Measurements from ENCODE around the gene PRDX6. TPM values are rescaled to one million over a fixed set of nuclear protein-coding genes. Genes with fewer than 3 reads are reported as not detected.
A peak's percentile ranks its signal among the peaks of the same experiment; 100 is the strongest.

The PRDX6 gene
- total RNA-seq, 2 donors from 2014 or later: 483 to 623 TPM

DNA sequence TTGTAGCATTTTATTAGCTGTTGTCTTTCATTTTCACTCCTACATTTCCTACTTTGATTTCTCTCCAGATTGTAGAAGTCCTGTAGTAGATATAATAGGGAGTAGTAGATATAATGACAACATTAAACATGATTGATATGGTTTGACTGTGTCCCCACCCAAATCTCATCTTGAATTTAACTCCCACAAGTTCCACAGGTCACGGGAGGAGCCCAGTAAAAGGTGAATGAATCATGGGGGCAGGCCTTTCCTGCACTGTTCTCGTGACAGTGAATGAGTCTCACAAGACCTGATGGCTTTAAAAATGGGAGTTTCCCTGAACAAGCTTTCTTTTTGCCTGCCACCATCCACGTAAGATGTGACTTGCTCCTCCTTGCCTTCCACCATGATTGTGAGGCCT, 7.5 kb upstream of the PRDX6 start:
- Histone ChIP-seq H3K36me3 (ENCODE audit: control insufficient read depth, insufficient read depth, low read length) (peaks cover 51% of the 10 kb centered on the region), H3K4me3 (ENCODE audit: low read length) (peak overlapping the region; percentile 5), H3K9me3 (ENCODE audit: control insufficient read depth, low read length) (peaks cover 80% of the 10 kb centered on the region), H3K27me3 (ENCODE audit: control insufficient read depth, insufficient read depth, low read length, poor library complexity, severe bottlenecking) (no peaks in the 10 kb centered on the region), H3K9ac (ENCODE audit: extremely low read depth, low read length, poor library complexity, severe bottlenecking) (no peak overlapping the region), H3K4me1 (ENCODE audit: control insufficient read depth, insufficient read depth, low read length) (peaks cover 4% of the 10 kb centered on the region), H3K27ac (ENCODE audit: low read depth, low read length) (no peak overlapping the region)
- TF ChIP-seq, protein P1, sequence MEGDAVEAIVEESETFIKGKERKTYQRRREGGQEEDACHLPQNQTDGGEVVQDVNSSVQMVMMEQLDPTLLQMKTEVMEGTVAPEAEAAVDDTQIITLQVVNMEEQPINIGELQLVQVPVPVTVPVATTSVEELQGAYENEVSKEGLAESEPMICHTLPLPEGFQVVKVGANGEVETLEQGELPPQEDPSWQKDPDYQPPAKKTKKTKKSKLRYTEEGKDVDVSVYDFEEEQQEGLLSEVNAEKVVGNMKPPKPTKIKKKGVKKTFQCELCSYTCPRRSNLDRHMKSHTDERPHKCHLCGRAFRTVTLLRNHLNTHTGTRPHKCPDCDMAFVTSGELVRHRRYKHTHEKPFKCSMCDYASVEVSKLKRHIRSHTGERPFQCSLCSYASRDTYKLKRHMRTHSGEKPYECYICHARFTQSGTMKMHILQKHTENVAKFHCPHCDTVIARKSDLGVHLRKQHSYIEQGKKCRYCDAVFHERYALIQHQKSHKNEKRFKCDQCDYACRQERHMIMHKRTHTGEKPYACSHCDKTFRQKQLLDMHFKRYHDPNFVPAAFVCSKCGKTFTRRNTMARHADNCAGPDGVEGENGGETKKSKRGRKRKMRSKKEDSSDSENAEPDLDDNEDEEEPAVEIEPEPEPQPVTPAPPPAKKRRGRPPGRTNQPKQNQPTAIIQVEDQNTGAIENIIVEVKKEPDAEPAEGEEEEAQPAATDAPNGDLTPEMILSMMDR (conservative IDR thresholded peaks at IDR 0.05): no peak
- no peak overlapping the region for H3K27ac Mint-ChIP-seq
- no peak for DNase-seq
- peaks cover 89% of the 10 kb centered on the region for H3K36me3 Mint-ChIP-seq (ENCODE audit: low read depth)
- peaks cover 86% of the 10 kb centered on the region for H3K9me3 Mint-ChIP-seq
- WGBS, 2 experiments (ENCODE audit: insufficient coverage in 1 of 2, insufficient read length in 1 of 2): 81 to 93% methylated on average over 2 to 3 of the region's 3 CpGs
- peaks cover 11% of the 10 kb centered on the region for H3K4me1 Mint-ChIP-seq
- H3K4me3 Mint-ChIP-seq: no peak overlapping the region
- H3K27me3 Mint-ChIP-seq (ENCODE audit: insufficient read depth): no peaks in the 10 kb centered on the region

DNA sequence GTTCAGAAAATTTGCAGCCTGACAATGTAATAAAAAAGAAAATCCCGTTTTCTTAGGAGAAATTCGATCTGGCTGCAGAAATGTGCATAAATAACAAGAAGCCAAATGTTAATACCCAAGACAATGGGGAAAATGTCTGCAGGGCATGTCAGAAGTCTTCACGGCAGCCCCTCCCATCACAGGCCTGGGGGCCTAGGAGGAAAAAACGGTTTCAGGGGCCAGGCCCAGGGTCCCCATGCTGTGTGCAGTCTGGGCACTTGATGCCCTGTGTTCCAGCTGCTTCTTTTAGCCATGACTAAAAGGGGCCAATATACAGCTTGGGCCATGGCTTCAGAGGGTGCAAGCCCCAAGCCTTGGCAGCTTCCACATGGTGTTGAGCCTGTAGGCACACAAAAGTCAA, 6.5 kb upstream of the PRDX6 start:
- no peak overlapping the region for H3K4me3 Mint-ChIP-seq
- TF ChIP-seq, protein P1 (conservative IDR thresholded peaks at IDR 0.05): no peak
- Histone ChIP-seq H3K4me3 (ENCODE audit: low read length) (peak overlapping the region; percentile 51), H3K27me3 (ENCODE audit: control insufficient read depth, insufficient read depth, low read length, poor library complexity, severe bottlenecking) (no peaks in the 10 kb centered on the region), H3K27ac (ENCODE audit: low read depth, low read length) (no peak overlapping the region), H3K9me3 (ENCODE audit: control insufficient read depth, low read length) (peaks cover 80% of the 10 kb centered on the region), H3K9ac (ENCODE audit: extremely low read depth, low read length, poor library complexity, severe bottlenecking) (no peak overlapping the region), H3K4me1 (ENCODE audit: control insufficient read depth, insufficient read depth, low read length) (peaks cover 4% of the 10 kb centered on the region), H3K36me3 (ENCODE audit: control insufficient read depth, insufficient read depth, low read length) (peaks cover 51% of the 10 kb centered on the region)
- peaks cover 78% of the 10 kb centered on the region for H3K9me3 Mint-ChIP-seq
- H3K27me3 Mint-ChIP-seq (ENCODE audit: insufficient read depth): no peaks in the 10 kb centered on the region
- DNase-seq: no peak
- H3K36me3 Mint-ChIP-seq (ENCODE audit: low read depth): peaks cover 83% of the 10 kb centered on the region
- 89 to 96% methylated on average over 3 to 4 of the region's 4 CpGs for WGBS, 2 experiments (ENCODE audit: insufficient coverage in 1 of 2, insufficient read length in 1 of 2)
- no peak overlapping the region for H3K27ac Mint-ChIP-seq
- peaks cover 15% of the 10 kb centered on the region for H3K4me1 Mint-ChIP-seq

DNA sequence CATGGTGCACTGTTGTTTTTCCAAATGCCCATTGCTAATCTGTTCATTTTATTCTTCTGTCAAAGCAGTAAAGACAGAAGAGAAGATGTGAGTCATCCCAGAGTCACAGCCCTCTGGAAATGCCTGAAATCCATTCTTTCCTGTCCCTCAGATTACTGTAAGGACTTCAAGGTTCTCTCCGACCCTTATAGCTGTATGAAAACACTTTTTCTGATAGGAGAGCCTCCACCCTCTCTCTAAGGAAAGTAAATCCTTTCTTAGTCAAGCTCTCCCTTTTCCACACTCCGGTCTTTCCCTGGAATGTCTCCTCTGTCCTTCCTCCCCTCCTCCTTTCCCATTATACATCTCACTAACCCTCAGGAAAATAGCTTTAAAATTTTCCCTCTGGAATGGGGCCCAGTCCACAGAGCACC, 3.5 kb upstream of the PRDX6 start:
- TF ChIP-seq, protein P1 (conservative IDR thresholded peaks at IDR 0.05): no peak
- Histone ChIP-seq H3K4me1 (ENCODE audit: control insufficient read depth, insufficient read depth, low read length) (peaks cover 4% of the 10 kb centered on the region), H3K9ac (ENCODE audit: extremely low read depth, low read length, poor library complexity, severe bottlenecking) (no peak overlapping the region), H3K9me3 (ENCODE audit: control insufficient read depth, low read length) (peaks cover 50% of the 10 kb centered on the region), H3K4me3 (ENCODE audit: low read length) (peak overlapping the region; percentile 69), H3K27me3 (ENCODE audit: control insufficient read depth, insufficient read depth, low read length, poor library complexity, severe bottlenecking) (no peaks in the 10 kb centered on the region), H3K36me3 (ENCODE audit: control insufficient read depth, insufficient read depth, low read length) (peaks cover 38% of the 10 kb centered on the region), H3K27ac (ENCODE audit: low read depth, low read length) (no peak overlapping the region)
- no peaks in the 10 kb centered on the region for H3K27me3 Mint-ChIP-seq (ENCODE audit: insufficient read depth)
- no peak for DNase-seq
- H3K4me3 Mint-ChIP-seq: peak overlapping the region; percentile 97
- WGBS, 2 experiments (ENCODE audit: insufficient coverage in 1 of 2, insufficient read length in 1 of 2): 81 to 92% methylated on average over 2 of the region's 2 CpGs
- H3K9me3 Mint-ChIP-seq: peaks cover 50% of the 10 kb centered on the region
- H3K36me3 Mint-ChIP-seq (ENCODE audit: low read depth): peaks cover 55% of the 10 kb centered on the region
- peaks cover 19% of the 10 kb centered on the region for H3K4me1 Mint-ChIP-seq
- peak overlapping the region; percentile 99 for H3K27ac Mint-ChIP-seq

Data from endodermal cell (in vitro differentiated cells).